ENCODE data around the gene OR51D1. TPM values are rescaled to one million over a fixed set of nuclear protein-coding genes. Genes with fewer than 3 reads are reported as not detected.

Gene OR51D1
- total RNA-seq, 1 donor from 2014 or later: not detected

DNA sequence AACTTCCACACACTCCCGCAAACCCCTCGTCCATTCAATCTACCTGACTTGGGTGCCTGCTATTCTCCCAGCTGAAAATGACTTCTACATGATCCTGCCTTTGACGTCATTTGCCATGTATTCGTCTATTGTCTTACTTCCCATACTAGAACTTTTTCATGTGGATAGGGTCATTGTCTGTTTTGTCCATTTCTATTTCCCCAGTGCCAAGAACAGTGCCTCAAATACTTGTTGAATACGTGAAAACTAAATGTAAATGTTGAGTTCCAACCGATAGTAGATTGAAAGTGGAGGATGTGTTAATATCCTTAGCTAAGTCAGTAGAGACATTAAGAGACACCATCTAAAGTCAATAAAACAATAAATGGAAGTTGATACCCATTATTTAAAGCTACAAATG, 30.2 kb upstream of the OR51D1 start:
- Mint-ChIP-seq H3K9me3 (no peaks in the 10 kb centered on the region), H3K27ac (peak overlapping the region; percentile 57), H3K36me3 (peaks cover 14% of the 10 kb centered on the region), H3K27me3 (peaks cover 5% of the 10 kb centered on the region), H3K4me1 (ENCODE audit: unreplicated experiment) (peaks cover 14% of the 10 kb centered on the region), H3K4me3 (peak overlapping the region; percentile 91)
- TF ChIP-seq, protein P1, sequence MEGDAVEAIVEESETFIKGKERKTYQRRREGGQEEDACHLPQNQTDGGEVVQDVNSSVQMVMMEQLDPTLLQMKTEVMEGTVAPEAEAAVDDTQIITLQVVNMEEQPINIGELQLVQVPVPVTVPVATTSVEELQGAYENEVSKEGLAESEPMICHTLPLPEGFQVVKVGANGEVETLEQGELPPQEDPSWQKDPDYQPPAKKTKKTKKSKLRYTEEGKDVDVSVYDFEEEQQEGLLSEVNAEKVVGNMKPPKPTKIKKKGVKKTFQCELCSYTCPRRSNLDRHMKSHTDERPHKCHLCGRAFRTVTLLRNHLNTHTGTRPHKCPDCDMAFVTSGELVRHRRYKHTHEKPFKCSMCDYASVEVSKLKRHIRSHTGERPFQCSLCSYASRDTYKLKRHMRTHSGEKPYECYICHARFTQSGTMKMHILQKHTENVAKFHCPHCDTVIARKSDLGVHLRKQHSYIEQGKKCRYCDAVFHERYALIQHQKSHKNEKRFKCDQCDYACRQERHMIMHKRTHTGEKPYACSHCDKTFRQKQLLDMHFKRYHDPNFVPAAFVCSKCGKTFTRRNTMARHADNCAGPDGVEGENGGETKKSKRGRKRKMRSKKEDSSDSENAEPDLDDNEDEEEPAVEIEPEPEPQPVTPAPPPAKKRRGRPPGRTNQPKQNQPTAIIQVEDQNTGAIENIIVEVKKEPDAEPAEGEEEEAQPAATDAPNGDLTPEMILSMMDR (conservative IDR thresholded peaks at IDR 0.05): no peak
- no peak for DNase-seq (ENCODE audit: extremely low spot score, unreplicated experiment)

DNA sequence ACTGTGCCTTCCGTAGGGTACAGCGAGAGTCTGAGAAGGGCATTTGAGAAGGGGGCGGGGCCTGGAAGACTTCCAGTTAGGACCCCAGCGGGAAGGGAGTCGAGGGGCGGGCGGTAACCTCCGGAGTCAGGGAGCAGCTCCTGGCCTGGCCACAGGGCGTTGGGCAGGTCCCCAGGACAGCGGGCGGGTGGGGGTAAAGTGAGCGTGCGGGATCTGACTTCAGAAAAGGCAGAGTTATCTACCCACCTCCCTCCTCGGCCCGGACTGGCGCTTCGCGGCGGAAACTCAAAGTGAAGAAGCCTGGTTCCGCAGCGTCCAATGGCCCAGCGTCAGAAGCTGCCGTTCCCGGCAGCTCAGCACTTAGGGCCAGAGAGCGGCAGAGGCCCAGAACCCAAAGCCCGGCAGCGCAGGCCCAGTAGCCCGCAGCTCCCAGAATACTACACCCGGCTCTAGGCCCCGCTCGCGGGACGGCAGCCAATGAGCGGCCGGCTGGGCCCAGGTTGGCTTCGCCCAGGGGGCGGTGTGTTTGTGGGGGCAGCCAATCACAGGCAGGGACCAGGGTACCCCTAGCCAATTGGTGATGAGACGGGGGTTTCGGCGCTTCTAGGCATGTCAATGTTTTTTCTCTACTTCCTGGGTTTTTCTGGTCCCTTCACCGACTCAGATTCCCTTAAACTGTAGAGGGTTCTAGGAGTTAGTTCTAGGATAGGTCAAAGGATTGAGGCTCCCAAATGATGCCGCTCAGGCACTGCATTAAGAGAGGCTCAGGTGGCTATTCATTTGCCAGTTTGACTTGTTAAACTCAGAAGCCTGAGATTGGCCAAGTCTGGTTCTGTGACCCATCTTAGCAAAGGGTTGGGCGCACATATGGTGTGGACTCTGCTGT, 29.3 kb upstream of the OR51D1 start, which contains the start of gene TRIM68:
Gene TRIM68 (minus strand): TSS at position 451 of the 886 bp plus-strand sequence. CDS start 2,727 bp downstream, outside the sequence.
- DNase-seq (ENCODE audit: extremely low spot score, unreplicated experiment): peak; percentile 95
- H3K36me3 Mint-ChIP-seq: peaks cover 10% of the 10 kb centered on the region
- H3K4me1 Mint-ChIP-seq (ENCODE audit: unreplicated experiment): peaks cover 14% of the 10 kb centered on the region
- H3K27me3 Mint-ChIP-seq: peaks cover 11% of the 10 kb centered on the region
- H3K4me3 Mint-ChIP-seq: peak within 1 kb of the TSS; percentile 91
- TF ChIP-seq, protein P1 (conservative IDR thresholded peaks at IDR 0.05): no peak
- H3K27ac Mint-ChIP-seq: peak within 1 kb of the TSS; percentile 57
- H3K9me3 Mint-ChIP-seq: no peaks in the 10 kb centered on the region

DNA sequence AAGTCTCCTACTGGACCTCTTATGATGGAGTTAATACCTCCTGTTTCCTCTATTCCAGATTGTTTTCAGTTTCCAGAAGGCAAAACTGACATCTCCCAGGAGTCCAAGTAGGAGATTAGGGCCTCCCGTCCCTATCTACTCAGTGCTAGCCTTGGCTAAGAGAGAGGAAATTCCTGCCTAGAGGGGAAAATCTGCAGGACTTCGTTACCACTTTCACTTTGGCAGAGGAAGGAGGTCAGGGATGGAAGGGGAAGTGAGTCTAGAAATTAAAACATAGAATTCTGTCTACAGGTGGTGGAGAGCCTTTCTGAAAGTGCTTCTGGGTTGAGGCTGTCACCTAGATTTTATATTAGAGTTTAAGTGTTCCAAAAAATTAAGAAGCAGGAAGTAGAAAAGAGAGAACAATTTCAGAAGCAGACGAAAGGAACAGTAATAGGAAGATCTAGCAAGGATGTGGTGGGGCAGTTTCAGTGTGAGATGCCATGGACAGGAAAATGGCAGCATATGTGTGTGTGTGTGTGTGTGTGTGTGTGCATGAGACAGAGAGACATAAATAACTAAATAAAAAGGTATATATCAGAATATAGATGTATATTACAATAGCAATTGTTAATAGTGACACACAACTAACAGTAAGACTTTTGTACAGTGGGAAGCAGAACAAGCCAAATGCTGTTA, 26.9 kb upstream of the OR51D1 start:
- no peaks in the 10 kb centered on the region for H3K36me3 Mint-ChIP-seq
- no peak for DNase-seq (ENCODE audit: extremely low spot score, unreplicated experiment)
- TF ChIP-seq, protein P1 (conservative IDR thresholded peaks at IDR 0.05): no peak
- peaks cover 14% of the 10 kb centered on the region for H3K4me1 Mint-ChIP-seq (ENCODE audit: unreplicated experiment)
- no peak overlapping the region for H3K4me3 Mint-ChIP-seq
- H3K27me3 Mint-ChIP-seq: peaks cover 24% of the 10 kb centered on the region
- no peak overlapping the region for H3K27ac Mint-ChIP-seq
- H3K9me3 Mint-ChIP-seq: no peaks in the 10 kb centered on the region

DNA sequence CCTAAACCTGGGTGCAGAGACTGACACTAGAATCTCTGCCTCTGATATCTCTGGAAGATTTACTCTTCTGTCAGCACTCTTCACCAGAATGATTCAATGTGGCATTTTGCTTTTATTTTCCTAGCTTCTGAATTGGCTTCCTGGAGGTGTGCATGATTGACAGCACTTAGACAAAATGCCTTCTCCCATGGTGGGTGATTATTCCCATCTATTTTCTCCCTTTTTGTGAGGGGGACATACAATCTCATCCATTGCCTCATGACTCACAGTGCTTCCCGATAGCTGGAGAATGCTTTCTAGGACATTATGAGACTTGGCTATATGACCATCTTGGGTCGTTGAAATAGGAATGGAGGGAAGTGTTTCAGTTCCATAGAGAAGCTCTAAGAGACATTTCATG, 25.3 kb upstream of the OR51D1 start:
- no peak overlapping the region for H3K4me3 Mint-ChIP-seq
- TF ChIP-seq, protein P1 (conservative IDR thresholded peaks at IDR 0.05): no peak
- peaks cover 25% of the 10 kb centered on the region for H3K27me3 Mint-ChIP-seq
- peaks cover 11% of the 10 kb centered on the region for H3K4me1 Mint-ChIP-seq (ENCODE audit: unreplicated experiment)
- DNase-seq (ENCODE audit: extremely low spot score, unreplicated experiment): no peak
- no peaks in the 10 kb centered on the region for H3K36me3 Mint-ChIP-seq
- no peak overlapping the region for H3K27ac Mint-ChIP-seq
- H3K9me3 Mint-ChIP-seq: no peaks in the 10 kb centered on the region

DNA sequence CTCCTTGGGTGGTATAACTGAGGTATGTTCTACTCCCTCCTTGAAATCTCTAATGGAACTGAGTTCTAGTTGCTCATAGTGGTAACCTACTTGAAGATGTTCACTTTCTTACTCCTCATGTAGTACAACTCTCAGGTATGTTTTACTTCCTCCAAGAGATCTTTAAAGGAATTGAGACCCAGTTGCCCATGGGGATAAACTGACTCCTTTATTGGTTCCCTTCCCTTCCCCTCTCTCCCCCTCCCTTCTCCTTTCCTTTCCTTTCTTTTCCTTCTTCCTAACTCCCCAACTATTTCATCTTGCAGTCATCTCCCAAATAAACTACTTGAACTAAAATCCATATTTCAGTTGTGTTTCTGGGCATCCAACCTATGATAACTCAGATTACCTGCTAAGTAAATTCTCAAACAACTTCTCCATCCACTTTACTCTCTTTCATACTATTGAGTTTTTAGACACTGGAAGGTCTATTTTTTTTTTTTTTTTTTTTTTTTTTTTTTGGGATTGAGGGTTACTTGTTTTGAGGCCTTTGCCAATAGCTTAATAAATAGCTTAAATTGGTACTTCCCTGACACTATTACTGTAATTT, 21.3 kb upstream of the OR51D1 start:
- Mint-ChIP-seq H3K36me3 (no peaks in the 10 kb centered on the region), H3K4me3 (no peak overlapping the region), H3K4me1 (ENCODE audit: unreplicated experiment) (no peaks in the 10 kb centered on the region), H3K9me3 (no peaks in the 10 kb centered on the region), H3K27me3 (peaks cover 26% of the 10 kb centered on the region), H3K27ac (no peak overlapping the region)
- DNase-seq (ENCODE audit: extremely low spot score, unreplicated experiment): no peak
- TF ChIP-seq, protein P1 (conservative IDR thresholded peaks at IDR 0.05): no peak

All from type B pancreatic cell (in vitro differentiated cells).